Ascending aorta (tissue), 2 donors: ENCODE data around the gene PTGR2. TPM values are rescaled to one million over a fixed set of nuclear protein-coding genes. Genes with fewer than 3 reads are reported as not detected.
A peak's percentile ranks its signal among the peaks of the same experiment; 100 is the strongest.
"Not testable (repeated sequence)": the region's sequence is repeated elsewhere in the genome, so short reads cannot be mapped to it uniquely, and the experiment has no call there.

ENCODE experiments used
- DNase-seq, 2 donors: peaks; one replicate each; pipeline ENCODE4 v3.0.0-alpha.2; 2019; ENCODE audit warnings: low spot score in 2 of 2
- H3K27ac ChIP-seq, 2 donors: fragments of 200-600 bp; sonication (generic); one replicate each; pipeline ENCODE4 v1.5.1; 2016 to 2017; ENCODE audit warnings: mild to moderate bottlenecking in 1 of 2
- H3K27me3 ChIP-seq: fragments of 200-600 bp; sonication (generic); one replicate; pipeline ENCODE4 v1.5.1; 2017
- H3K36me3 ChIP-seq, 2 donors: fragments of 200-600 bp; sonication (generic); one replicate each; pipeline ENCODE4 v1.5.1; 2016
- H3K4me1 ChIP-seq, 2 donors: fragments of 200-600 bp; sonication (generic); one replicate each; pipeline ENCODE4 v1.5.1; 2016 to 2017; ENCODE audit warnings: mild to moderate bottlenecking in 1 of 2
- H3K4me3 ChIP-seq, 2 donors: fragments of 200-600 bp; sonication (generic); one replicate each; pipeline ENCODE4 v1.5.1; 2016 to 2017; ENCODE audit warnings: mild to moderate bottlenecking in 1 of 2
- H3K9me3 ChIP-seq, 2 donors: fragments of 200-600 bp; sonication (generic); one replicate each; pipeline ENCODE4 v1.5.1; 2016
- CTCF ChIP-seq, 3 experiments: fragments of 200-600 bp in 2 of 3; fragments of 450-650 bp in 1 of 3; sonication (generic) in 2 of 3; IDR thresholded peaks; one replicate each; pipeline ENCODE4 v1.5.1; 2016 to 2019; ENCODE audit warnings: antibody characterized with exemption in 3 of 3, mild to moderate bottlenecking in 1 of 3, moderate library complexity in 1 of 3
- intact Hi-C: fragments of 100-400 bp; cut with DNase I; formaldehyde crosslinking; loops from one replicate; pipeline ENCODE4 v1.15.1; 2023
- total RNA-seq: library from RNA; depleted of rRNA; stranded (reverse); fragments of >200 nt; gene quantifications from one replicate; pipeline ENCODE4 v1.1.0, GENCODE V29; 2016

Gene PTGR2
- total RNA-seq, 1 donor from 2014 or later: 2.3 TPM

GRCh38 chr14:73888460-73888725 is 36.8 kb downstream of the PTGR2 start:
- H3K27me3 ChIP-seq: no peaks in the 10 kb centered on the region
- H3K9me3 ChIP-seq: no peaks in the 10 kb centered on the region
- peaks cover 3 to 8% of the 10 kb centered on the region in 2 donors for H3K36me3 ChIP-seq
- H3K4me3 ChIP-seq: peak overlapping the region in 1 of 2 donors; percentile 95
- H3K27ac ChIP-seq: no peak overlapping the region
- DNase-seq: no peak
- no peak for TF ChIP-seq CTCF (IDR thresholded peaks at IDR 0.05)
- intact Hi-C loops: loop anchor here (5.0 kb wide), 1 partner anchor 101 kb away; no protein-coding TSS in a partner anchor
- peaks cover 10 to 13% of the 10 kb centered on the region in 2 donors for H3K4me1 ChIP-seq

- Histone ChIP-seq H3K4me1 (peaks cover 10 to 13% of the 10 kb centered on the region in 2 donors), H3K4me3 (no peak overlapping the region), H3K36me3 (peaks cover 8 to 14% of the 10 kb centered on the region in 2 donors), H3K27ac (no peak overlapping the region), H3K27me3 (no peaks in the 10 kb centered on the region), H3K9me3 (no peaks in the 10 kb centered on the region)
- intact Hi-C loops: loop anchor here (5.0 kb wide), 1 partner anchor 102 kb away; no protein-coding TSS in a partner anchor
- no peak for TF ChIP-seq CTCF (IDR thresholded peaks at IDR 0.05)
- DNase-seq: no peak
Measured at GRCh38 chr14:73888971-73889370, 37.3 kb downstream of the PTGR2 start.

GRCh38 chr14:73889376-73889775 is 37.7 kb downstream of the PTGR2 start:
- Histone ChIP-seq H3K27ac (no peak overlapping the region), H3K4me3 (no peak overlapping the region), H3K36me3 (peaks cover 12 to 18% of the 10 kb centered on the region in 2 donors), H3K9me3 (no peaks in the 10 kb centered on the region), H3K27me3 (no peaks in the 10 kb centered on the region), H3K4me1 (peaks cover 10 to 13% of the 10 kb centered on the region in 2 donors)
- DNase-seq: no peak
- intact Hi-C loops: loop anchor here (5.0 kb wide), 1 partner anchor 102 kb away; no protein-coding TSS in a partner anchor
- no peak for TF ChIP-seq CTCF (IDR thresholded peaks at IDR 0.05)

- H3K4me1 ChIP-seq, H3K27me3 ChIP-seq, H3K4me3 ChIP-seq, DNase-seq, H3K9me3 ChIP-seq, intact Hi-C loops, H3K27ac ChIP-seq: not testable (repeated sequence)
- H3K36me3 ChIP-seq: peaks cover 48 to 65% of the 10 kb centered on the region in 2 donors
Measured at GRCh38 chr14:73894180-73894687, 42.6 kb downstream of the PTGR2 start.

GRCh38 chr14:73895939-73896338 is 44.3 kb downstream of the PTGR2 start:
- TF ChIP-seq CTCF (IDR thresholded peaks at IDR 0.05): no peak
- Histone ChIP-seq H3K4me1 (no peaks in the 10 kb centered on the region), H3K4me3 (no peak overlapping the region), H3K9me3 (no peaks in the 10 kb centered on the region), H3K27me3 (no peaks in the 10 kb centered on the region), H3K36me3 (peaks cover 52 to 82% of the 10 kb centered on the region in 2 donors), H3K27ac (no peak overlapping the region)
- intact Hi-C loops: no loop called here
- DNase-seq: no peak

- peak overlapping the region in 1 of 2 donors; percentile 28 for H3K27ac ChIP-seq
- no peaks in the 10 kb centered on the region for H3K4me1 ChIP-seq
- intact Hi-C loops: no loop called here
- no peaks in the 10 kb centered on the region for H3K27me3 ChIP-seq
- no peaks in the 10 kb centered on the region for H3K9me3 ChIP-seq
- no peak for DNase-seq
- H3K4me3 ChIP-seq: no peak overlapping the region
- no peak for TF ChIP-seq CTCF (IDR thresholded peaks at IDR 0.05)
- peaks cover 52 to 85% of the 10 kb centered on the region in 2 donors for H3K36me3 ChIP-seq
Measured at GRCh38 chr14:73896521-73896920, 44.9 kb downstream of the PTGR2 start.
